GM12878 (cell line): ENCODE measurements around the gene SLC17A8. TPM values are rescaled to one million over a fixed set of nuclear protein-coding genes. Genes with fewer than 3 reads are reported as not detected.

ENCODE experiments used
- ATAC-seq: fragments of 200-7000 bp; cut with Tn5 transposase; 3 replicates; pipeline ENCODE4 v1.9.1; 2020; ENCODE audit warnings: mild to moderate bottlenecking, moderate library complexity
- BruUV-seq: library from RNA; stranded (reverse); fragments of 400-500 nt; replicated peaks from 2 replicates; lab custom pipeline; 2021; lab: Mats Ljungman, UMichigan
- CTCF ChIA-PET: fragments of 300-600 bp; sonication (Branson Sonifier 250); formaldehyde crosslinking; extraction: SDS; loops from one replicate; lab custom pipeline; 2021; ENCODE audit warnings: inconsistent platforms; lab: Yijun Ruan, JAX
- POLR2A ChIA-PET: fragments of 350-600 bp; formaldehyde crosslinking; extraction: SDS; loops from one replicate; lab custom pipeline; 2021; ENCODE audit warnings: inconsistent platforms; lab: Charles Lee
- RAD21 ChIA-PET: fragments of 300-600 bp; sonication (Branson Sonifier 250); formaldehyde crosslinking; loops from one replicate; lab custom pipeline; 2023; ENCODE audit warnings: antibody characterized with exemption; ENCODE audit not compliant: unreplicated experiment; lab: Charles Lee
- SMC1A ChIA-PET: fragments of 300-600 bp; sonication (Branson Sonifier 250); formaldehyde crosslinking; loops from one replicate; lab custom pipeline; 2023; ENCODE audit not compliant: unreplicated experiment, uncharacterized antibody; lab: Charles Lee
- DNase-seq: peaks from one replicate; pipeline ENCODE4 v3.0.0-alpha.2; 2011; ENCODE audit warnings: low read depth, low spot score
- FAIRE-seq: peaks from 3 replicates; lab custom pipeline; 2011; peaks lifted over from hg19 to GRCh38; lab: Jason Lieb, UNC
- H2AFZ ChIP-seq: 2 replicates; pipeline ENCODE4 v1.6.0; 2011; ENCODE audit warnings: low read depth, low read length, control low read depth; ENCODE audit not compliant: control insufficient read depth
- H3K27ac ChIP-seq: 2 replicates; pipeline ENCODE4 v1.5.1; 2011; ENCODE audit warnings: control low read depth; ENCODE audit not compliant: control insufficient read depth, insufficient read depth
- H3K27me3 ChIP-seq, 2 experiments: replicated peaks in 1 of 2; 2 replicates each; pipeline versions ENCODE4 v1.6.0 to v1.6.1; 2011; ENCODE audit warnings: low read length in 1 of 2; ENCODE audit not compliant: control insufficient read depth in 2 of 2, insufficient read depth in 2 of 2
- H3K36me3 ChIP-seq, 2 experiments: 2 replicates each; pipeline ENCODE4 v1.5.1; 2011; ENCODE audit warnings: low read length in 1 of 2; ENCODE audit not compliant: control insufficient read depth in 2 of 2, insufficient read depth in 2 of 2
- H3K4me1 ChIP-seq: 2 replicates; pipeline ENCODE4 v1.6.1; 2011; ENCODE audit warnings: mild to moderate bottlenecking, low read length, moderate library complexity, mixed read lengths; ENCODE audit not compliant: control insufficient read depth, insufficient read depth
- H3K4me2 ChIP-seq: 2 replicates; pipeline ENCODE4 v1.6.0; 2011; ENCODE audit warnings: control low read depth; ENCODE audit not compliant: control insufficient read depth, insufficient read depth
- H3K4me3 ChIP-seq: fragments of 200-600 bp; sonication (generic); 2 replicates; pipeline ENCODE4 v1.5.1; 2016
- H3K79me2 ChIP-seq: 2 replicates; pipeline ENCODE4 v1.6.0; 2011; ENCODE audit warnings: low read length; ENCODE audit not compliant: control insufficient read depth, insufficient read depth
- H3K9ac ChIP-seq: 2 replicates; pipeline ENCODE4 v1.8.0; 2011; ENCODE audit warnings: low read length, control low read depth, mixed read lengths; ENCODE audit not compliant: control insufficient read depth, insufficient read depth
- H3K9me3 ChIP-seq: replicated peaks from 3 replicates; pipeline ENCODE4 v1.5.1; 2011; ENCODE audit warnings: mild to moderate bottlenecking, low read length; ENCODE audit not compliant: control insufficient read depth, insufficient read depth
- H4K20me1 ChIP-seq: 2 replicates; pipeline ENCODE4 v1.6.0; 2011; ENCODE audit not compliant: control insufficient read depth, insufficient read depth
- BHLHE40 ChIP-seq, 2 experiments: fragments of 450-650 bp in 1 of 2; IDR thresholded peaks; 2 replicates each; pipeline ENCODE4 v1.6.1; 2011 to 2017; ENCODE audit warnings: low read depth in 2 of 2, borderline replicate concordance in 1 of 2, improper control_type of control experiment in 1 of 2, low read length in 1 of 2, mild to moderate bottlenecking in 1 of 2
- CBX5 ChIP-seq: sonication (generic); IDR thresholded peaks from 2 replicates; pipeline ENCODE4 v1.6.1; 2016; ENCODE audit warnings: low read depth, moderate library complexity, mild to moderate bottlenecking, inconsistent platforms
- EED ChIP-seq: sonication (generic); IDR thresholded peaks from 2 replicates; pipeline ENCODE4 v1.6.1; 2016; ENCODE audit warnings: antibody characterized with exemption, low read depth
- ESRRA ChIP-seq: IDR thresholded peaks from 2 replicates; pipeline ENCODE4 v1.6.1; 2012; ENCODE audit warnings: mild to moderate bottlenecking, low read length, improper control_type of control experiment
- HCFC1 ChIP-seq: fragments of 150-350 bp; IDR thresholded peaks from 2 replicates; pipeline ENCODE4 v1.6.1; 2014; ENCODE audit warnings: low read length
- RB1 ChIP-seq: fragments of 450-650 bp; formaldehyde crosslinking; IDR thresholded peaks from 2 replicates; pipeline ENCODE4 v1.6.1; 2017; ENCODE audit warnings: mild to moderate bottlenecking, borderline replicate concordance
- RBBP5 ChIP-seq: fragments of 200-600 bp; sonication (generic); conservative IDR thresholded peaks from 2 replicates; pipeline ENCODE4 v1.6.1; 2016
- RUNX3 ChIP-seq: IDR thresholded peaks from 2 replicates; pipeline ENCODE4 v1.6.1; 2012; ENCODE audit warnings: low read length, inconsistent platforms
- SMC3 ChIP-seq: IDR thresholded peaks from 2 replicates; pipeline ENCODE4 v1.6.1; 2011; ENCODE audit warnings: low read length, improper control_type of control experiment, borderline replicate concordance
- ZNF217 ChIP-seq: fragments of 450-650 bp; IDR thresholded peaks from 2 replicates; pipeline ENCODE4 v1.6.1; 2017; ENCODE audit warnings: antibody characterized with exemption, mild to moderate bottlenecking
- ZNF274 ChIP-seq: IDR thresholded peaks from one replicate; pipeline ENCODE4 v1.8.0; 2011; ENCODE audit not compliant: insufficient read length, insufficient read depth
- ZNF384 ChIP-seq: IDR thresholded peaks from 2 replicates; pipeline ENCODE4 v1.6.1; 2012; ENCODE audit warnings: low read depth, mild to moderate bottlenecking, low read length, improper control_type of control experiment, borderline replicate concordance
- WGBS: methylation state at CpG from one replicate; pipeline ENCODE4 v1.1.6; 2016; ENCODE audit warnings: low lambda C conversion rate; ENCODE audit not compliant: insufficient replicate concordance, insufficient coverage; ENCODE audit errors: missing lambda C conversion rate; 5-methylcytosine and 5-hydroxymethylcytosine counted together
- in situ Hi-C: fragments of 300-500 bp; cut with MboI; formaldehyde crosslinking; loops from 9 replicates; pipeline ENCODE4 v1.14.3; 2018; ENCODE audit warnings: mixed read lengths
- intact Hi-C: fragments of 100-400 bp; cut with micrococcal nuclease; formaldehyde crosslinking; loops from one replicate; pipeline ENCODE4 v1.14.2; 2022; ENCODE audit not compliant: unreplicated experiment
- polyA plus RNA-seq, 11 experiments: library from polyadenylated mRNA; depleted of rRNA in 4 of 11; unstranded in 6 of 11; stranded (reverse) in 5 of 11; fragments of >200 nt; fragmentation: Nextera tagmentation in 4 of 11; fragmentation: Illumina TruSeq in 1 of 11; extraction: Ambion mirVana in 4 of 11; extraction: Trizol in 1 of 11; gene quantifications; 1 replicate in 1 of 11; 2 replicates in 10 of 11; pipeline versions ENCODE4 v1.2.1 to v1.2.3, GENCODE V29; 2011 to 2016; ENCODE audit warnings: inconsistent platforms in 2 of 11, missing spikeins in 2 of 11, low read depth in 1 of 11
- total RNA-seq, 4 experiments: library from RNA; depleted of rRNA in 3 of 4; stranded (reverse); fragments of >200 nt in 3 of 4; fragmentation: Illumina TruSeq in 1 of 4; extraction: Trizol in 1 of 4; gene quantifications; 2 replicates each; pipeline versions ENCODE4 v1.2.1 to v1.2.3, GENCODE V29; 2013 to 2021
- TF ChIP-seq, protein P1 (sequence below): fragments of 450-650 bp; IDR thresholded peaks from 2 replicates; pipeline ENCODE4 v1.6.1; 2018; ENCODE audit warnings: mild to moderate bottlenecking, low read depth, moderate library complexity; ENCODE audit not compliant: partially characterized antibody

The SLC17A8 gene
- total and polyA plus RNA-seq, 10 of the 15 experiments (the other 5 are each of a cell fraction or from before 2014, with no cell fraction given) = 0.18 TPM; not detected in 9

DNA sequence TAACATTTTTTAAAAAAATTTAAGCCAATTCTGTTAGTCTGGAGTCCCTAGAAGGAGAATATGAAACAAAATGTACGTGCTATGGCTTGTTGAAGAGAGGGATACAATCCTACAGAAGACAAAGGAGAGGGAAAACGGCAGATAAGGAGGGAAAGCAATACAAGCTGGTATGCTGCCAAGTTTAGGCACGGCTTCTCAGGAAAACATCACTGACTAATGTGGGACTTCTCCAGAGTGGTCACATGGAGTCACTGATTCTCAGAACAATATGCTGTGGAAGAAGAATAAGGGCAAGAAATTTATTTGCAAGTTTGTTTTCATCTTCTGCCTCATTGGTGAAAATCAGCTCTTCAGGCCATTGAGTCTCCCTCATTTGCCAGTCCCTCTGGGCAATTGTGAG is 93.9 kb downstream of the SLC17A8 start (continued):
- TF ChIP-seq ESRRA = no peak

- ATAC-seq (no peak), FAIRE-seq (no peak), DNase-seq (no peak)
- in situ Hi-C loops (no loop called here), intact Hi-C loops (no loop called here)
- Histone ChIP-seq H2AFZ (no peak overlapping the region), H4K20me1 (no peaks in the 10 kb centered on the region), H3K4me3 (no peak overlapping the region), H3K9ac (no peak overlapping the region), H3K27ac (no peak overlapping the region), H3K4me2 (no peak overlapping the region), H3K9me3 (no peaks in the 10 kb centered on the region), H3K27me3 (no peaks in the 10 kb centered on the region; a peak in 1 of 4 replicates), H3K79me2 (no peaks in the 10 kb centered on the region), H3K4me1 (no peaks in the 10 kb centered on the region), H3K36me3 (no peaks in the 10 kb centered on the region)
- ChIA-PET CTCF (no interaction called here), POLR2A (no interaction called here), RAD21 (no interaction called here), SMC1A (no interaction called here)
- WGBS = 25% methylated on average over 3 of the region's 3 CpGs
- no peak for TF ChIP-seq ZNF274
- no peak for TF ChIP-seq RUNX3
- no TSS peak for BruUV-seq
These were observed 97.1 kb downstream of the SLC17A8 start for GRCh38 chr12:100453951-100454350.

GRCh38 chr12:100455896-100456295 is 99.0 kb downstream of the SLC17A8 start:
- ATAC-seq (no peak), FAIRE-seq (no peak), DNase-seq (no peak)
- H3K4me1 ChIP-seq = no peaks in the 10 kb centered on the region
- ChIA-PET POLR2A (no interaction called here), SMC1A (interaction anchor here (0.9 kb wide), 1 partner anchor 16 kb away, joined by 3 read pairs; no protein-coding TSS in a partner anchor), CTCF (interaction anchor here (0.6 to 1.7 kb wide), 3 partner anchors 13 to 687 kb away, joined by 3 to 7 read pairs (median 3); no protein-coding TSS in a partner anchor), RAD21 (no interaction called here)
- in situ Hi-C loops = no loop called here
- no peaks in the 10 kb centered on the region for H3K9me3 ChIP-seq
- no peak overlapping the region for H3K27ac ChIP-seq
- no peaks in the 10 kb centered on the region; a peak in 1 of 4 replicates for H3K27me3 ChIP-seq
- intact Hi-C loops = no loop called here
- no peak overlapping the region for H3K4me3 ChIP-seq
- no peaks in the 10 kb centered on the region for H3K79me2 ChIP-seq
- H3K36me3 ChIP-seq = no peaks in the 10 kb centered on the region
- no peak overlapping the region for H2AFZ ChIP-seq
- H3K9ac ChIP-seq = no peak overlapping the region
- no peak overlapping the region for H3K4me2 ChIP-seq
- BruUV-seq = no TSS peak
- WGBS = 24% methylated on average over 3 of the region's 3 CpGs
- no peaks in the 10 kb centered on the region for H4K20me1 ChIP-seq
- TF ChIP-seq RBBP5 (no peak), BHLHE40 (IDR thresholded peaks at IDR 0.05; ENCODE audit: borderline replicate concordance in 1 of 2, low read depth in 2 of 2, low read length in 1 of 2) (no peak), HCFC1 (no peak), CBX5 (no peak), ZNF217 (no peak), RB1 (no peak), SMC3 (no peak), ZNF384 (no peak), EED (no peak)
- TF ChIP-seq, protein P1, sequence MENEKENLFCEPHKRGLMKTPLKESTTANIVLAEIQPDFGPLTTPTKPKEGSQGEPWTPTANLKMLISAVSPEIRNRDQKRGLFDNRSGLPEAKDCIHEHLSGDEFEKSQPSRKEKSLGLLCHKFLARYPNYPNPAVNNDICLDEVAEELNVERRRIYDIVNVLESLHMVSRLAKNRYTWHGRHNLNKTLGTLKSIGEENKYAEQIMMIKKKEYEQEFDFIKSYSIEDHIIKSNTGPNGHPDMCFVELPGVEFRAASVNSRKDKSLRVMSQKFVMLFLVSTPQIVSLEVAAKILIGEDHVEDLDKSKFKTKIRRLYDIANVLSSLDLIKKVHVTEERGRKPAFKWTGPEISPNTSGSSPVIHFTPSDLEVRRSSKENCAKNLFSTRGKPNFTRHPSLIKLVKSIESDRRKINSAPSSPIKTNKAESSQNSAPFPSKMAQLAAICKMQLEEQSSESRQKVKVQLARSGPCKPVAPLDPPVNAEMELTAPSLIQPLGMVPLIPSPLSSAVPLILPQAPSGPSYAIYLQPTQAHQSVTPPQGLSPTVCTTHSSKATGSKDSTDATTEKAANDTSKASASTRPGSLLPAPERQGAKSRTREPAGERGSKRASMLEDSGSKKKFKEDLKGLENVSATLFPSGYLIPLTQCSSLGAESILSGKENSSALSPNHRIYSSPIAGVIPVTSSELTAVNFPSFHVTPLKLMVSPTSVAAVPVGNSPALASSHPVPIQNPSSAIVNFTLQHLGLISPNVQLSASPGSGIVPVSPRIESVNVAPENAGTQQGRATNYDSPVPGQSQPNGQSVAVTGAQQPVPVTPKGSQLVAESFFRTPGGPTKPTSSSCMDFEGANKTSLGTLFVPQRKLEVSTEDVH = no peak
